Adrenal gland (tissue), 5 donors: ENCODE data around the gene USP6NL.

Experiments used
- POLR2A ChIP-seq, 2 donors: fragments of 450-650 bp; IDR thresholded peaks; one replicate each; pipeline ENCODE4 v1.6.1; 2017; ENCODE audit warnings: antibody characterized with exemption in 2 of 2, mild to moderate bottlenecking in 2 of 2, moderate library complexity in 1 of 2
- TF ChIP-seq, protein P1 (sequence below), 6 experiments: fragments of 450-650 bp in 4 of 6; fragments of 200-600 bp in 2 of 6; sonication (generic) in 1 of 6; IDR thresholded peaks; 1 replicate in 5 of 6; 2 replicates in 1 of 6; pipeline versions ENCODE4 v1.5.1 to v1.8.0; 2016 to 2021; ENCODE audit warnings: antibody characterized with exemption in 6 of 6, mild to moderate bottlenecking in 2 of 6, moderate library complexity in 1 of 6
- donor health status: DM: no; HTN: no; CAD: no.

DNA sequence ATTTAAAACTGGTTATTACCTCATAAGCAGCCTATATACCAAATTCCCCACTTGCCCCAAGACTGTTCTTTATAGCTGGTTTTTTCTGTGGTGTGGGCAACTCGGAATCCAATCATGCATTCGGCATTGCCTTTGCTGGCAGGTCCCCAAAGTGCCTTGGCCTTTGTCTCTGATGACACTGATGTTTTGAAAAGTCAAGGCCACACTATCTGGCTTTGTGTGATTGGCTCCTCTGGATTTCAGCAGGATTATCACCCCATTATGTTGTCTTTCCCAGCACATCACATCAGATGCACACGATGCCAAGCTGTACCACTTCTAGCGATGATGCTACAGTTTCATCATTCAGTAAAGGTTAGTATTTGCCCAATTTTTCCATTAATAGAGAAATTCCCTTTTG lies 97.7 kb downstream of the USP6NL start:
- TF ChIP-seq, protein P1, sequence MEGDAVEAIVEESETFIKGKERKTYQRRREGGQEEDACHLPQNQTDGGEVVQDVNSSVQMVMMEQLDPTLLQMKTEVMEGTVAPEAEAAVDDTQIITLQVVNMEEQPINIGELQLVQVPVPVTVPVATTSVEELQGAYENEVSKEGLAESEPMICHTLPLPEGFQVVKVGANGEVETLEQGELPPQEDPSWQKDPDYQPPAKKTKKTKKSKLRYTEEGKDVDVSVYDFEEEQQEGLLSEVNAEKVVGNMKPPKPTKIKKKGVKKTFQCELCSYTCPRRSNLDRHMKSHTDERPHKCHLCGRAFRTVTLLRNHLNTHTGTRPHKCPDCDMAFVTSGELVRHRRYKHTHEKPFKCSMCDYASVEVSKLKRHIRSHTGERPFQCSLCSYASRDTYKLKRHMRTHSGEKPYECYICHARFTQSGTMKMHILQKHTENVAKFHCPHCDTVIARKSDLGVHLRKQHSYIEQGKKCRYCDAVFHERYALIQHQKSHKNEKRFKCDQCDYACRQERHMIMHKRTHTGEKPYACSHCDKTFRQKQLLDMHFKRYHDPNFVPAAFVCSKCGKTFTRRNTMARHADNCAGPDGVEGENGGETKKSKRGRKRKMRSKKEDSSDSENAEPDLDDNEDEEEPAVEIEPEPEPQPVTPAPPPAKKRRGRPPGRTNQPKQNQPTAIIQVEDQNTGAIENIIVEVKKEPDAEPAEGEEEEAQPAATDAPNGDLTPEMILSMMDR (IDR thresholded peaks at IDR 0.05): no peak
- TF ChIP-seq POLR2A (IDR thresholded peaks at IDR 0.05): no peak
